ENCODE measurements around the gene TJP1. TPM values are rescaled to one million over a fixed set of nuclear protein-coding genes. Genes with fewer than 3 reads are reported as not detected.

TJP1 gene
- total RNA-seq, 1 experiment from 2014 or later = 137 TPM

DNA sequence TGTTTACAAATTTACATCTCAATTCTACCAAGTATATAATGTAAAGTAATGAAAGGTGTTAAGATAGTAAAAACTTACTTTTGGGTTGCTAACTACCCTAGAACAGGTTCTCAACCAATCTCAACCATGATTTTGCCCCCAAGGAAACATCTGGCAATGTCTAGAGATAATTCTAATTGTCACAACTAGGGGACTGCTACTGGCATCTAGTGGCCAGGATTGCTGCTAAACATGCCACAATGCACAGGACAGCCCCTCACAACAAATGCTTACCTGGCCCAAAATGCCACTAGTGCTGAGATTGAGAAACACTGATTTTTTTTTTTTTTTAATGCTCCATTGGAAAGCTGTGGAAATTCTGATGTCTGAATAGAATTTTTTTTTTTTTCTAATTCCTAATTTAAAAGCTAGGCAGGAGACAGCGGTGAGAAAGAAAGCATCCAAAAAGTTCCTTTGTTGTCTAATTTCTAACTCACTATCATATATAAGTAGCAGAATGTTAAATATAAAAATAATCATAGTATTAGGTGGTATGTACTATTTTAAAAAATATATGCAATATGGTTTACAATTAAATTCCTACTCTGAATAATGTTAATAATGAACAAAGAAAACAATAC is 81.5 kb downstream of the TJP1 start:
- no peak overlapping the region for H3K4me3 Mint-ChIP-seq (ENCODE audit: unreplicated experiment)
- no peaks in the 10 kb centered on the region for H3K27me3 Mint-ChIP-seq (ENCODE audit: insufficient read depth, unreplicated experiment)
- H3K36me3 Mint-ChIP-seq (ENCODE audit: insufficient read depth, unreplicated experiment) = peaks cover 62% of the 10 kb centered on the region
- DNase-seq (ENCODE audit: unreplicated experiment) = no peak
- BruUV-seq (replicated peaks) = no TSS peak
- peaks cover 14% of the 10 kb centered on the region for H3K4me1 Mint-ChIP-seq (ENCODE audit: insufficient read depth, unreplicated experiment)
- intact Hi-C loops (cut with micrococcal nuclease) = loop anchor here (10.0 kb wide), 1 partner anchor 334 kb away; no protein-coding TSS in a partner anchor
- H3K9me3 Mint-ChIP-seq (ENCODE audit: unreplicated experiment) = no peaks in the 10 kb centered on the region
- TF ChIP-seq, protein P1, sequence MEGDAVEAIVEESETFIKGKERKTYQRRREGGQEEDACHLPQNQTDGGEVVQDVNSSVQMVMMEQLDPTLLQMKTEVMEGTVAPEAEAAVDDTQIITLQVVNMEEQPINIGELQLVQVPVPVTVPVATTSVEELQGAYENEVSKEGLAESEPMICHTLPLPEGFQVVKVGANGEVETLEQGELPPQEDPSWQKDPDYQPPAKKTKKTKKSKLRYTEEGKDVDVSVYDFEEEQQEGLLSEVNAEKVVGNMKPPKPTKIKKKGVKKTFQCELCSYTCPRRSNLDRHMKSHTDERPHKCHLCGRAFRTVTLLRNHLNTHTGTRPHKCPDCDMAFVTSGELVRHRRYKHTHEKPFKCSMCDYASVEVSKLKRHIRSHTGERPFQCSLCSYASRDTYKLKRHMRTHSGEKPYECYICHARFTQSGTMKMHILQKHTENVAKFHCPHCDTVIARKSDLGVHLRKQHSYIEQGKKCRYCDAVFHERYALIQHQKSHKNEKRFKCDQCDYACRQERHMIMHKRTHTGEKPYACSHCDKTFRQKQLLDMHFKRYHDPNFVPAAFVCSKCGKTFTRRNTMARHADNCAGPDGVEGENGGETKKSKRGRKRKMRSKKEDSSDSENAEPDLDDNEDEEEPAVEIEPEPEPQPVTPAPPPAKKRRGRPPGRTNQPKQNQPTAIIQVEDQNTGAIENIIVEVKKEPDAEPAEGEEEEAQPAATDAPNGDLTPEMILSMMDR (IDR thresholded peaks at IDR 0.05; ENCODE audit: unreplicated experiment) = no peak
- ChIA-PET CTCF (interaction anchor here (0.6 to 1.5 kb wide), 9 partner anchors 41 to 334 kb away, joined by 3 to 9 read pairs (median 3); no protein-coding TSS in a partner anchor), POLR2A (no interaction called here)
- no peak overlapping the region for H3K27ac Mint-ChIP-seq (ENCODE audit: low read depth, unreplicated experiment)

DNA sequence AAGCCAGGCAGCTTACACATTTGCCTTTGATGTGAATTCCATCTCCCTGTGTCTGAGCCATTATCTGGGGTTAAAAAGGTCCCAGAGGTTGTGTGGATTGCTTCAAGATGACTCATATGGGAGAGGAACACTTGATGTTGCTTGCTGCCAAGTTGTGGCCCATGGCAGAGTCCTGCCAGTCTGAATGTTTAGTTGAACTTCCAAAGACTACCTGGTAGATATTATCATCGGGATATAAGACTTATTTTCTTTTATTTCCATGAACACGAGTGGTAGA is 85.6 kb downstream of the TJP1 start:
- Mint-ChIP-seq H3K27ac (ENCODE audit: low read depth, unreplicated experiment) (peak overlapping the region; percentile 60), H3K4me1 (ENCODE audit: insufficient read depth, unreplicated experiment) (peaks cover 22% of the 10 kb centered on the region), H3K36me3 (ENCODE audit: insufficient read depth, unreplicated experiment) (peaks cover 55% of the 10 kb centered on the region), H3K9me3 (ENCODE audit: unreplicated experiment) (no peaks in the 10 kb centered on the region), H3K27me3 (ENCODE audit: insufficient read depth, unreplicated experiment) (no peaks in the 10 kb centered on the region), H3K4me3 (ENCODE audit: unreplicated experiment) (no peak overlapping the region)
- ChIA-PET CTCF (interaction anchor here (0.6 to 2.0 kb wide), 7 partner anchors 10 to 579 kb away, joined by 4 to 14 read pairs (median 5); no protein-coding TSS in a partner anchor), POLR2A (interaction anchor here (0.7 to 2.8 kb wide), 9 partner anchors 10 to 306 kb away, joined by 3 to 17 read pairs (median 4); partner anchors contain the start of gene TJP1)
- intact Hi-C loops (cut with micrococcal nuclease) = loop anchor here (5.0 kb wide), 1 partner anchor 64 kb away; no protein-coding TSS in a partner anchor
- TF ChIP-seq, protein P1 (IDR thresholded peaks at IDR 0.05; ENCODE audit: unreplicated experiment) = no peak
- no TSS peak for BruUV-seq (replicated peaks)
- DNase-seq (ENCODE audit: unreplicated experiment) = peak; percentile 90

DNA sequence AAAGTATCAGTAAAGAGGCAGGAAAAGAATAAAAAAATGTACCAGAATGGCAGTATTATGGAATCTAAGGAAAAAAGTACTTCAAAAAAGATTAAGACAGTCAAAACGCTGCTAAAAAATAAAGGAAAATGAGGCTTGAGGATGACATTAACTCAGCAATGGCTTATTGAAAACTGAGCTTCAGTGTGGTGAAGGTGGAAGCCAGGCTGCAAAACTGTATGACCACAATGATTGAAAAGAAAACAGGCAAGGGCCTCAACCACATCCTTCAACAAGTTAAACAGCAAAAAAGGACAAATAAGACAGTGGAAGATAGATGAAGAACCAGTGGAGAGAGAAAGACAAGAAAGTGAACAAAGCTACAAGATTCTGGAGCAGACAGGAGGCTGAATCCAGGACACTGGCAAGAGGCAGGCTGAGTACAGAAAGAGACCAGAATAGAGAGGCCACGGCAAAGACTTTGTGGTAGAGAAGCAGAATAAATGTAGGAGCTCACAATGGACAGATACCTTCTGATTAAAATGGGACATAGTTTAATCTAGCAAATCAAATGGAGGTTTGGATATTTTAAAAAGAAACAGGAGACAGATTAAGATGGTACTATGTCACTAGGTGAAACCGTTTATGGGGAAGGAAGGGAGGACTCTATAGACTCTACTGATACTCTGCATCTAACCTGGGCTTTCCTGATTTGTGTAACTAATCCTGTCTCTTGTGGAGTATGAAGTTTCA is 86.1 kb downstream of the TJP1 start:
- H3K4me3 Mint-ChIP-seq (ENCODE audit: unreplicated experiment) = peak overlapping the region; percentile 35
- TF ChIP-seq, protein P1 (IDR thresholded peaks at IDR 0.05; ENCODE audit: unreplicated experiment) = no peak
- no peak for DNase-seq (ENCODE audit: unreplicated experiment)
- intact Hi-C loops (cut with micrococcal nuclease) = loop anchor here (5.0 kb wide), 1 partner anchor 64 kb away; no protein-coding TSS in a partner anchor
- H3K9me3 Mint-ChIP-seq (ENCODE audit: unreplicated experiment) = no peaks in the 10 kb centered on the region
- H3K4me1 Mint-ChIP-seq (ENCODE audit: insufficient read depth, unreplicated experiment) = peaks cover 22% of the 10 kb centered on the region
- H3K27me3 Mint-ChIP-seq (ENCODE audit: insufficient read depth, unreplicated experiment) = no peaks in the 10 kb centered on the region
- POLR2A ChIA-PET = interaction anchor here (0.7 to 2.8 kb wide), 16 partner anchors 8 to 609 kb away, joined by 3 to 17 read pairs (median 4); partner anchors contain the start of gene TJP1
- no TSS peak for BruUV-seq (replicated peaks)
- CTCF ChIA-PET = interaction anchor here (0.6 to 2.0 kb wide), 10 partner anchors 10 to 1661 kb away, joined by 3 to 14 read pairs (median 4); no protein-coding TSS in a partner anchor
- peak overlapping the region; percentile 60 for H3K27ac Mint-ChIP-seq (ENCODE audit: low read depth, unreplicated experiment)
- H3K36me3 Mint-ChIP-seq (ENCODE audit: insufficient read depth, unreplicated experiment) = peaks cover 55% of the 10 kb centered on the region
